GM12878 (cell line): ENCODE results near the gene CFAP90. TPM values are rescaled to one million over a fixed set of nuclear protein-coding genes. Genes with fewer than 3 reads are reported as not detected.

ENCODE experiments used
- ATAC-seq: fragments of 200-7000 bp; cut with Tn5 transposase; 3 replicates; pipeline ENCODE4 v1.9.1; 2020; ENCODE audit warnings: mild to moderate bottlenecking, moderate library complexity
- BruUV-seq: library from RNA; stranded (reverse); fragments of 400-500 nt; replicated peaks from 2 replicates; lab custom pipeline; 2021; lab: Mats Ljungman, UMichigan
- CTCF ChIA-PET: fragments of 300-600 bp; sonication (Branson Sonifier 250); formaldehyde crosslinking; extraction: SDS; loops from one replicate; lab custom pipeline; 2021; ENCODE audit warnings: inconsistent platforms; lab: Yijun Ruan, JAX
- POLR2A ChIA-PET: fragments of 350-600 bp; formaldehyde crosslinking; extraction: SDS; loops from one replicate; lab custom pipeline; 2021; ENCODE audit warnings: inconsistent platforms; lab: Charles Lee
- RAD21 ChIA-PET: fragments of 300-600 bp; sonication (Branson Sonifier 250); formaldehyde crosslinking; loops from one replicate; lab custom pipeline; 2023; ENCODE audit warnings: antibody characterized with exemption; ENCODE audit not compliant: unreplicated experiment; lab: Charles Lee
- SMC1A ChIA-PET: fragments of 300-600 bp; sonication (Branson Sonifier 250); formaldehyde crosslinking; loops from one replicate; lab custom pipeline; 2023; ENCODE audit not compliant: unreplicated experiment, uncharacterized antibody; lab: Charles Lee
- DNase-seq: peaks from one replicate; pipeline ENCODE4 v3.0.0-alpha.2; 2011; ENCODE audit warnings: low read depth, low spot score
- FAIRE-seq: peaks from 3 replicates; lab custom pipeline; 2011; peaks lifted over from hg19 to GRCh38; lab: Jason Lieb, UNC
- H2AFZ ChIP-seq: 2 replicates; pipeline ENCODE4 v1.6.0; 2011; ENCODE audit warnings: low read depth, low read length, control low read depth; ENCODE audit not compliant: control insufficient read depth
- H3K27ac ChIP-seq: 2 replicates; pipeline ENCODE4 v1.5.1; 2011; ENCODE audit warnings: control low read depth; ENCODE audit not compliant: control insufficient read depth, insufficient read depth
- H3K27me3 ChIP-seq, 2 experiments: replicated peaks in 1 of 2; 2 replicates each; pipeline versions ENCODE4 v1.6.0 to v1.6.1; 2011; ENCODE audit warnings: low read length in 1 of 2; ENCODE audit not compliant: control insufficient read depth in 2 of 2, insufficient read depth in 2 of 2
- H3K36me3 ChIP-seq, 2 experiments: 2 replicates each; pipeline ENCODE4 v1.5.1; 2011; ENCODE audit warnings: low read length in 1 of 2; ENCODE audit not compliant: control insufficient read depth in 2 of 2, insufficient read depth in 2 of 2
- H3K4me1 ChIP-seq: 2 replicates; pipeline ENCODE4 v1.6.1; 2011; ENCODE audit warnings: mild to moderate bottlenecking, low read length, moderate library complexity, mixed read lengths; ENCODE audit not compliant: control insufficient read depth, insufficient read depth
- H3K4me2 ChIP-seq: 2 replicates; pipeline ENCODE4 v1.6.0; 2011; ENCODE audit warnings: control low read depth; ENCODE audit not compliant: control insufficient read depth, insufficient read depth
- H3K4me3 ChIP-seq: fragments of 200-600 bp; sonication (generic); 2 replicates; pipeline ENCODE4 v1.5.1; 2016
- H3K79me2 ChIP-seq: 2 replicates; pipeline ENCODE4 v1.6.0; 2011; ENCODE audit warnings: low read length; ENCODE audit not compliant: control insufficient read depth, insufficient read depth
- H3K9ac ChIP-seq: 2 replicates; pipeline ENCODE4 v1.8.0; 2011; ENCODE audit warnings: low read length, control low read depth, mixed read lengths; ENCODE audit not compliant: control insufficient read depth, insufficient read depth
- H3K9me3 ChIP-seq: replicated peaks from 3 replicates; pipeline ENCODE4 v1.5.1; 2011; ENCODE audit warnings: mild to moderate bottlenecking, low read length; ENCODE audit not compliant: control insufficient read depth, insufficient read depth
- H4K20me1 ChIP-seq: 2 replicates; pipeline ENCODE4 v1.6.0; 2011; ENCODE audit not compliant: control insufficient read depth, insufficient read depth
- E2F8 ChIP-seq: fragments of 450-650 bp; IDR thresholded peaks from 2 replicates; pipeline ENCODE4 v1.6.1; 2018; ENCODE audit warnings: mild to moderate bottlenecking, low read depth, moderate library complexity; ENCODE audit not compliant: partially characterized antibody
- MXI1 ChIP-seq: fragments of 150-350 bp; IDR thresholded peaks from 2 replicates; pipeline ENCODE4 v1.6.1; 2011; ENCODE audit warnings: low read depth, mild to moderate bottlenecking, inconsistent platforms, low read length, improper control_type of control experiment
- POLR2AphosphoS5 ChIP-seq: IDR thresholded peaks from 2 replicates; pipeline ENCODE4 v1.6.1; 2011; ENCODE audit warnings: mild to moderate bottlenecking, low read length, inconsistent platforms
- PRDM15 ChIP-seq: fragments of 450-650 bp; formaldehyde crosslinking; IDR thresholded peaks from 2 replicates; pipeline ENCODE4 v1.4.0; 2020; ENCODE audit warnings: mild to moderate bottlenecking, moderate library complexity
- SMAD5 ChIP-seq: IDR thresholded peaks from 2 replicates; pipeline ENCODE4 v1.6.1; 2016; ENCODE audit warnings: antibody characterized with exemption, low read depth
- STAT3 ChIP-seq: IDR thresholded peaks from 2 replicates; pipeline ENCODE4 v1.6.1; 2011; ENCODE audit warnings: low read depth, low read length, improper control_type of control experiment
- TARDBP ChIP-seq: IDR thresholded peaks from 2 replicates; pipeline ENCODE4 v1.6.1; 2016; ENCODE audit warnings: borderline replicate concordance
- WRNIP1 ChIP-seq: IDR thresholded peaks from 2 replicates; pipeline ENCODE4 v1.6.1; 2011; ENCODE audit warnings: low read depth, low read length, improper control_type of control experiment, borderline replicate concordance
- WGBS: methylation state at CpG from one replicate; pipeline ENCODE4 v1.1.6; 2016; ENCODE audit warnings: low lambda C conversion rate; ENCODE audit not compliant: insufficient replicate concordance, insufficient coverage; ENCODE audit errors: missing lambda C conversion rate; 5-methylcytosine and 5-hydroxymethylcytosine counted together
- in situ Hi-C: fragments of 300-500 bp; cut with MboI; formaldehyde crosslinking; loops from 9 replicates; pipeline ENCODE4 v1.14.3; 2018; ENCODE audit warnings: mixed read lengths
- intact Hi-C: fragments of 100-400 bp; cut with micrococcal nuclease; formaldehyde crosslinking; loops from one replicate; pipeline ENCODE4 v1.14.2; 2022; ENCODE audit not compliant: unreplicated experiment
- polyA plus RNA-seq, 11 experiments: library from polyadenylated mRNA; depleted of rRNA in 4 of 11; unstranded in 6 of 11; stranded (reverse) in 5 of 11; fragments of >200 nt; fragmentation: Nextera tagmentation in 4 of 11; fragmentation: Illumina TruSeq in 1 of 11; extraction: Ambion mirVana in 4 of 11; extraction: Trizol in 1 of 11; gene quantifications; 1 replicate in 1 of 11; 2 replicates in 10 of 11; pipeline versions ENCODE4 v1.2.1 to v1.2.3, GENCODE V29; 2011 to 2016; ENCODE audit warnings: inconsistent platforms in 2 of 11, missing spikeins in 2 of 11, low read depth in 1 of 11
- total RNA-seq, 4 experiments: library from RNA; depleted of rRNA in 3 of 4; stranded (reverse); fragments of >200 nt in 3 of 4; fragmentation: Illumina TruSeq in 1 of 4; extraction: Trizol in 1 of 4; gene quantifications; 2 replicates each; pipeline versions ENCODE4 v1.2.1 to v1.2.3, GENCODE V29; 2013 to 2021

CFAP90 gene
- total and polyA plus RNA-seq, 10 of the 15 experiments (the other 5 are each of a cell fraction or from before 2014, with no cell fraction given) = not detected

GRCh38 chr5:7852988-7853387 lies 2.1 kb upstream of the CFAP90 start:
- ATAC-seq = no peak
- intact Hi-C loops = no loop called here
- no peak overlapping the region for H3K9ac ChIP-seq
- TF ChIP-seq STAT3 = no peak
- TF ChIP-seq MXI1 = no peak
- no peak for TF ChIP-seq TARDBP
- no peak for TF ChIP-seq E2F8
- TF ChIP-seq WRNIP1 = no peak
- no peak for TF ChIP-seq SMAD5
- no peak for TF ChIP-seq POLR2AphosphoS5
- TF ChIP-seq PRDM15 (CRISPR knock-in tag) = no peak
- H2AFZ ChIP-seq = no peak overlapping the region
- CTCF ChIA-PET = no interaction called here
- RAD21 ChIA-PET = no interaction called here
- no peak for DNase-seq
- POLR2A ChIA-PET = no interaction called here
- in situ Hi-C loops = no loop called here
- no peak overlapping the region for H3K4me3 ChIP-seq
- FAIRE-seq = no peak
- SMC1A ChIA-PET = interaction anchor here (0.7 kb wide), 1 partner anchor 8 kb away, joined by 3 read pairs; no protein-coding TSS in a partner anchor
- H3K4me1 ChIP-seq = no peaks in the 10 kb centered on the region
- H4K20me1 ChIP-seq = no peaks in the 10 kb centered on the region
- 31% methylated on average over 2 of the region's 2 CpGs for WGBS
- no peaks in the 10 kb centered on the region for H3K79me2 ChIP-seq
- H3K9me3 ChIP-seq = no peaks in the 10 kb centered on the region; the same call in 2 of the 3 replicates
- no peak overlapping the region for H3K27ac ChIP-seq
- no peak overlapping the region for H3K4me2 ChIP-seq
- no peaks in the 10 kb centered on the region; a peak in 1 of 4 replicates for H3K36me3 ChIP-seq
- peaks cover 6 to 9% of the 10 kb centered on the region in 2 experiments; a peak in 3 of 4 replicates for H3K27me3 ChIP-seq
- no TSS peak for BruUV-seq
